HepG2 (cell line): ENCODE results near the gene GADD45A. TPM values are rescaled to one million over a fixed set of nuclear protein-coding genes. Genes with fewer than 3 reads are reported as not detected.

Experiments used
- CBFB ChIP-seq: sonication (generic); formaldehyde crosslinking; IDR thresholded peaks from 2 replicates; pipeline ENCODE4 v1.4.0; 2020; ENCODE audit warnings: missing genetic modification reagents
- CREB1 ChIP-seq, 2 experiments: fragments of 450-650 bp in 1 of 2; IDR thresholded peaks; 2 replicates each; pipeline ENCODE4 v1.6.1; 2016 to 2017; ENCODE audit warnings: control low read depth in 1 of 2, mild to moderate bottlenecking in 1 of 2, missing compliant biosample characterization in 1 of 2, missing genetic modification characterization in 1 of 2
- FOXO1 ChIP-seq: sonication (generic); formaldehyde crosslinking; IDR thresholded peaks from 2 replicates; pipeline ENCODE4 v1.4.0; 2020; ENCODE audit warnings: missing genetic modification reagents
- GLI4 ChIP-seq: sonication (generic); formaldehyde crosslinking; IDR thresholded peaks from 2 replicates; pipeline ENCODE4 v1.5.1; 2020; ENCODE audit warnings: missing genetic modification reagents, mild to moderate bottlenecking, moderate library complexity, borderline replicate concordance
- GTF3A ChIP-seq: sonication (generic); formaldehyde crosslinking; conservative IDR thresholded peaks from 2 replicates; pipeline ENCODE4 v1.4.0; 2020; ENCODE audit warnings: mild to moderate bottlenecking, missing genetic modification reagents
- JUN ChIP-seq: sonication (generic); formaldehyde crosslinking; IDR thresholded peaks from 2 replicates; pipeline ENCODE4 v1.4.0; 2020; ENCODE audit warnings: mild to moderate bottlenecking, missing genetic modification reagents
- NR1H2 ChIP-seq: sonication (generic); formaldehyde crosslinking; IDR thresholded peaks from 2 replicates; pipeline ENCODE4 v1.8.1; 2022; ENCODE audit warnings: low read depth, missing genetic modification reagents, borderline replicate concordance
- RXRB ChIP-seq: IDR thresholded peaks from 2 replicates; pipeline ENCODE4 v1.6.1; 2016; ENCODE audit warnings: borderline replicate concordance, missing genetic modification reagents, missing compliant biosample characterization
- SPEN ChIP-seq: sonication (generic); formaldehyde crosslinking; IDR thresholded peaks from 2 replicates; pipeline ENCODE4 v1.5.1; 2020; ENCODE audit warnings: low read depth, mild to moderate bottlenecking, missing genetic modification reagents
- TAF1 ChIP-seq: sonication (generic); formaldehyde crosslinking; IDR thresholded peaks from 2 replicates; pipeline ENCODE4 v1.4.0; 2020; ENCODE audit warnings: missing genetic modification reagents
- TCF7 ChIP-seq: sonication (generic); IDR thresholded peaks from 2 replicates; pipeline ENCODE4 v1.6.1; 2016; ENCODE audit warnings: antibody characterized with exemption, low read depth
- TGIF2 ChIP-seq: IDR thresholded peaks from 2 replicates; pipeline ENCODE4 v1.6.1; 2016; ENCODE audit warnings: control low read depth, missing compliant biosample characterization
- ZBTB38 ChIP-seq: sonication (generic); formaldehyde crosslinking; IDR thresholded peaks from 2 replicates; pipeline ENCODE4 v1.5.1; 2020; ENCODE audit warnings: mild to moderate bottlenecking, missing genetic modification reagents
- ZNF121 ChIP-seq: sonication (generic); formaldehyde crosslinking; IDR thresholded peaks from 2 replicates; pipeline ENCODE4 v1.5.0; 2020; ENCODE audit warnings: mild to moderate bottlenecking, missing genetic modification reagents
- ZNF225 ChIP-seq: sonication (generic); formaldehyde crosslinking; IDR thresholded peaks from 2 replicates; pipeline ENCODE4 v1.4.0; 2020; ENCODE audit warnings: mild to moderate bottlenecking, missing genetic modification reagents
- ZNF296 ChIP-seq: sonication (generic); formaldehyde crosslinking; conservative IDR thresholded peaks from 2 replicates; pipeline ENCODE4 v1.5.0; 2020; ENCODE audit warnings: mild to moderate bottlenecking, missing genetic modification reagents
- ZNF382 ChIP-seq: sonication (generic); formaldehyde crosslinking; IDR thresholded peaks from 2 replicates; pipeline ENCODE4 v1.5.0; 2020; ENCODE audit warnings: missing genetic modification reagents, mild to moderate bottlenecking, borderline replicate concordance
- ZNF644 ChIP-seq: IDR thresholded peaks from 2 replicates; pipeline ENCODE4 v1.6.1; 2016; ENCODE audit warnings: low read depth
- polyA plus RNA-seq, 8 experiments: library from polyadenylated mRNA; depleted of rRNA in 3 of 8; stranded (reverse) in 7 of 8; unstranded in 1 of 8; fragments of >200 nt; fragmentation: Illumina TruSeq in 4 of 8; extraction: Trizol in 4 of 8; gene quantifications; 2 replicates each; pipeline versions ENCODE4 v1.2.1 to v1.2.3, GENCODE V29; 2011 to 2016; ENCODE audit warnings: low read depth in 4 of 8, missing spikeins in 1 of 8, mixed read lengths in 1 of 8; ENCODE audit not compliant: insufficient read depth in 1 of 8
- total RNA-seq, 5 experiments: library from RNA; depleted of rRNA; stranded (reverse); fragments of >200 nt; fragmentation: Illumina TruSeq; extraction: Trizol; gene quantifications; 2 replicates each; pipeline ENCODE4 v1.2.3, GENCODE V29; 2016; ENCODE audit warnings: low read depth in 1 of 5
- TF ChIP-seq, protein P1 (sequence below): sonication (generic); formaldehyde crosslinking; IDR thresholded peaks from 2 replicates; pipeline ENCODE4 v1.4.0; 2020; ENCODE audit warnings: missing genetic modification reagents
- TF ChIP-seq, protein P2 (sequence below): sonication (generic); formaldehyde crosslinking; IDR thresholded peaks from 2 replicates; pipeline ENCODE4 v1.8.1; 2023; ENCODE audit warnings: mild to moderate bottlenecking, missing genetic modification reagents
- TF ChIP-seq, protein P3 (sequence below): IDR thresholded peaks from 2 replicates; pipeline ENCODE4 v1.6.1; 2018; ENCODE audit warnings: missing genetic modification reagents, mild to moderate bottlenecking, missing compliant biosample characterization
- TF ChIP-seq, protein P4 (sequence below): sonication (generic); formaldehyde crosslinking; IDR thresholded peaks from 2 replicates; pipeline ENCODE4 v1.8.0; 2022; ENCODE audit warnings: low read depth, missing genetic modification reagents
- TF ChIP-seq, protein P5 (sequence below): sonication (generic); formaldehyde crosslinking; conservative IDR thresholded peaks from 2 replicates; pipeline ENCODE4 v1.8.0; 2022; ENCODE audit warnings: mild to moderate bottlenecking, moderate library complexity, missing genetic modification reagents

The GADD45A gene
- total and polyA plus RNA-seq, 2 of the 13 experiments (the other 11 are each of a cell fraction or from before 2014, with no cell fraction given), result 33.2 to 46.2 TPM

DNA sequence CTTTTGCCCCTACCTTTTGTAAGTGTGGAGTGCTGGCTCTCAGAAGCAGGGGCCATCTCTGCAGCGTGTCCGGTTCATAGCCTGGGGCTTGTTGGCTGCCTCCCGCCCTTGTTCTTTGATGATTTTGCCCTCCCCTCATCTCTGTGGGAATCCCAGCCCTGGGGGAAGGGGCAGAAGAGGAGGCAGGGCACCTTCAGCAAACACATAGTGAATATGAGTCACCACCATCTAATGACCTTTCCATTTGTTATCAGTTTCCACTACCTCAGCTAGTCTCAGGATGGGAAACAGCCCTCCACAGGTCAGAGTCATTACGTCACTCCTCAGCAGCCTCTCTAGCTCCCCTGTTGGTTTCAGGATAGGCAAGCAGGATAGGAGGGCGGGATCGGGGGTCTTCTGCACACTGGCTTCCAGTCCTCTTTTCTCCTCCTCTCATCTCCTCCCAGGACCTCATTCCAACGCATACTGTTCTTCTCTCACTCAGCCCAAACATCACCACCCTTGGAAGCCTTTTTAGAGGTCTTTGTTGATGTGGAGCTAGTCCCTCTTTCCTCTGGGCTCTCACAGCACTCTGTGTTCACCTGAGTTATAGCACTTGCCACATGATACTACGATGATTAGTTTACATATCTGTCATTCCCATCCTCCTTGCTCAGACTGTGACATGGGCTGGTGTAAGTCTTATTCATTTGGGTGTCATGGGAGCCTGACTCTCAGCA is 15.8 kb downstream of the GADD45A start (continued):
- TF ChIP-seq, protein P1, sequence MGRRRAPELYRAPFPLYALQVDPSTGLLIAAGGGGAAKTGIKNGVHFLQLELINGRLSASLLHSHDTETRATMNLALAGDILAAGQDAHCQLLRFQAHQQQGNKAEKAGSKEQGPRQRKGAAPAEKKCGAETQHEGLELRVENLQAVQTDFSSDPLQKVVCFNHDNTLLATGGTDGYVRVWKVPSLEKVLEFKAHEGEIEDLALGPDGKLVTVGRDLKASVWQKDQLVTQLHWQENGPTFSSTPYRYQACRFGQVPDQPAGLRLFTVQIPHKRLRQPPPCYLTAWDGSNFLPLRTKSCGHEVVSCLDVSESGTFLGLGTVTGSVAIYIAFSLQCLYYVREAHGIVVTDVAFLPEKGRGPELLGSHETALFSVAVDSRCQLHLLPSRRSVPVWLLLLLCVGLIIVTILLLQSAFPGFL (CRISPR knock-in tag), result no peak
- TF ChIP-seq TCF7, result peak; percentile 90
- TF ChIP-seq CBFB (CRISPR knock-in tag), result peak; percentile 84
- TF ChIP-seq ZNF225 (CRISPR knock-in tag), result no peak
- TF ChIP-seq GTF3A, result no peak
- peak; percentile 43; the same call in 1 of the 2 replicates for TF ChIP-seq TAF1 (CRISPR knock-in tag)
- TF ChIP-seq, protein P2, sequence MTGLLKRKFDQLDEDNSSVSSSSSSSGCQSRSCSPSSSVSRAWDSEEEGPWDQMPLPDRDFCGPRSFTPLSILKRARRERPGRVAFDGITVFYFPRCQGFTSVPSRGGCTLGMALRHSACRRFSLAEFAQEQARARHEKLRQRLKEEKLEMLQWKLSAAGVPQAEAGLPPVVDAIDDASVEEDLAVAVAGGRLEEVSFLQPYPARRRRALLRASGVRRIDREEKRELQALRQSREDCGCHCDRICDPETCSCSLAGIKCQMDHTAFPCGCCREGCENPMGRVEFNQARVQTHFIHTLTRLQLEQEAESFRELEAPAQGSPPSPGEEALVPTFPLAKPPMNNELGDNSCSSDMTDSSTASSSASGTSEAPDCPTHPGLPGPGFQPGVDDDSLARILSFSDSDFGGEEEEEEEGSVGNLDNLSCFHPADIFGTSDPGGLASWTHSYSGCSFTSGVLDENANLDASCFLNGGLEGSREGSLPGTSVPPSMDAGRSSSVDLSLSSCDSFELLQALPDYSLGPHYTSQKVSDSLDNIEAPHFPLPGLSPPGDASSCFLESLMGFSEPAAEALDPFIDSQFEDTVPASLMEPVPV, result peak; percentile 45; the same call in 1 of the 2 replicates
- 0 out of 2 replicates have a peak, but pooled peaks have one; percentile 12 for TF ChIP-seq ZNF121
- peak; percentile 24; the same call in 1 of the 2 replicates for TF ChIP-seq TGIF2 (CRISPR knock-in tag)
- TF ChIP-seq RXRB (CRISPR knock-in tag), result peak; percentile 91
- peak; percentile 67; the same call in 1 of the 2 replicates for TF ChIP-seq ZBTB38 (CRISPR knock-in tag)
- TF ChIP-seq, protein P3, sequence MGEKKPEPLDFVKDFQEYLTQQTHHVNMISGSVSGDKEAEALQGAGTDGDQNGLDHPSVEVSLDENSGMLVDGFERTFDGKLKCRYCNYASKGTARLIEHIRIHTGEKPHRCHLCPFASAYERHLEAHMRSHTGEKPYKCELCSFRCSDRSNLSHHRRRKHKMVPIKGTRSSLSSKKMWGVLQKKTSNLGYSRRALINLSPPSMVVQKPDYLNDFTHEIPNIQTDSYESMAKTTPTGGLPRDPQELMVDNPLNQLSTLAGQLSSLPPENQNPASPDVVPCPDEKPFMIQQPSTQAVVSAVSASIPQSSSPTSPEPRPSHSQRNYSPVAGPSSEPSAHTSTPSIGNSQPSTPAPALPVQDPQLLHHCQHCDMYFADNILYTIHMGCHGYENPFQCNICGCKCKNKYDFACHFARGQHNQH (CRISPR knock-in tag), result peak; percentile 87
- TF ChIP-seq SPEN (CRISPR knock-in tag), result peak; percentile 80; the same call in 1 of the 2 replicates
- no peak for TF ChIP-seq ZNF296 (CRISPR knock-in tag)
- peak; percentile 80 for TF ChIP-seq FOXO1
- peak; percentile 96 for TF ChIP-seq CREB1 (IDR thresholded peaks at IDR 0.05)
- peak; percentile 95 for TF ChIP-seq CREB1 (CRISPR knock-in tag; IDR thresholded peaks at IDR 0.05)
- TF ChIP-seq, protein P4, sequence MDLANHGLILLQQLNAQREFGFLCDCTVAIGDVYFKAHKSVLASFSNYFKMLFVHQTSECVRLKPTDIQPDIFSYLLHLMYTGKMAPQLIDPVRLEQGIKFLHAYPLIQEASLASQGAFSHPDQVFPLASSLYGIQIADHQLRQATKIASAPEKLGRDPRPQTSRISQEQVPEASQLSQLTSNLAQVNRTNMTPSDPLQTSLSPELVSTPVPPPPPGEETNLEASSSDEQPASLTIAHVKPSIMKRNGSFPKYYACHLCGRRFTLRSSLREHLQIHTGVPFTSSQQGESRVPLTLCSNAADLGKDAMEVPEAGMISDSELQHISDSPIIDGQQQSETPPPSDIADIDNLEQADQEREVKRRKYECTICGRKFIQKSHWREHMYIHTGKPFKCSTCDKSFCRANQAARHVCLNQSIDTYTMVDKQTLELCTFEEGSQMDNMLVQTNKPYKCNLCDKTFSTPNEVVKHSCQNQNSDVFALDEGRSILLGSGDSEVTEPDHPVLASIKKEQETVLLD, result no peak
- no peak for TF ChIP-seq ZNF382 (CRISPR knock-in tag)
- TF ChIP-seq GLI4 (CRISPR knock-in tag), result no peak
- peak; percentile 72; the same call in 1 of the 2 replicates for TF ChIP-seq ZNF644 (CRISPR knock-in tag)
- TF ChIP-seq NR1H2 (CRISPR knock-in tag), result no peak
- TF ChIP-seq, protein P5, sequence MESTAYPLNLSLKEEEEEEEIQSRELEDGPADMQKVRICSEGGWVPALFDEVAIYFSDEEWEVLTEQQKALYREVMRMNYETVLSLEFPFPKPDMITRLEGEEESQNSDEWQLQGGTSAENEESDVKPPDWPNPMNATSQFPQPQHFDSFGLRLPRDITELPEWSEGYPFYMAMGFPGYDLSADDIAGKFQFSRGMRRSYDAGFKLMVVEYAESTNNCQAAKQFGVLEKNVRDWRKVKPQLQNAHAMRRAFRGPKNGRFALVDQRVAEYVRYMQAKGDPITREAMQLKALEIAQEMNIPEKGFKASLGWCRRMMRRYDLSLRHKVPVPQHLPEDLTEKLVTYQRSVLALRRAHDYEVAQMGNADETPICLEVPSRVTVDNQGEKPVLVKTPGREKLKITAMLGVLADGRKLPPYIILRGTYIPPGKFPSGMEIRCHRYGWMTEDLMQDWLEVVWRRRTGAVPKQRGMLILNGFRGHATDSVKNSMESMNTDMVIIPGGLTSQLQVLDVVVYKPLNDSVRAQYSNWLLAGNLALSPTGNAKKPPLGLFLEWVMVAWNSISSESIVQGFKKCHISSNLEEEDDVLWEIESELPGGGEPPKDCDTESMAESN, result peak; percentile 77
- peak; percentile 96 for TF ChIP-seq JUN (CRISPR knock-in tag)
